Fibroblast of lung (primary cell): ENCODE data around the gene SYCE3. TPM values are rescaled to one million over a fixed set of nuclear protein-coding genes. Genes with fewer than 3 reads are reported as not detected.

Experiments used
- DNase-seq, 2 donors: peaks; one replicate each; pipeline versions ENCODE4 v3.0.0 to v3.0.0-alpha.2; 2010; ENCODE audit warnings: low read depth in 2 of 2
- H2AFZ ChIP-seq: 2 replicates; pipeline ENCODE4 v1.5.1; 2012; ENCODE audit warnings: low read length, control low read depth, inconsistent platforms
- H3K27ac ChIP-seq: 2 replicates; pipeline ENCODE4 v1.5.1; 2011; ENCODE audit warnings: low read length, control low read depth; ENCODE audit not compliant: insufficient read depth
- H3K27me3 ChIP-seq: 2 replicates; pipeline ENCODE4 v1.5.1; 2011; ENCODE audit warnings: mild to moderate bottlenecking, low read length; ENCODE audit not compliant: control insufficient read depth, insufficient read depth
- H3K36me3 ChIP-seq: 2 replicates; pipeline ENCODE4 v1.5.1; 2011; ENCODE audit warnings: low read length; ENCODE audit not compliant: control insufficient read depth, insufficient read depth
- H3K4me1 ChIP-seq: 2 replicates; pipeline ENCODE4 v1.5.1; 2011; ENCODE audit warnings: low read length; ENCODE audit not compliant: control insufficient read depth, insufficient read depth; ENCODE audit errors: extremely low read depth
- H3K4me2 ChIP-seq: 2 replicates; pipeline ENCODE4 v1.5.1; 2011; ENCODE audit warnings: low read length, control low read depth; ENCODE audit not compliant: insufficient read depth; ENCODE audit errors: extremely low read depth
- H3K4me3 ChIP-seq, 4 experiments: fragments of 200-600 bp in 1 of 4; sonication (generic) in 1 of 4; replicated peaks in 1 of 4; 2 replicates each; pipeline ENCODE4 v1.5.1; 2011 to 2016; ENCODE audit warnings: low read length in 4 of 4, low read depth in 3 of 4, mild to moderate bottlenecking in 3 of 4, control low read depth in 2 of 4, inconsistent platforms in 1 of 4, mixed read lengths in 1 of 4; ENCODE audit not compliant: insufficient read depth in 1 of 4; ENCODE audit errors: control extremely low read depth in 1 of 4
- H3K79me2 ChIP-seq: 2 replicates; pipeline ENCODE4 v1.5.1; 2012; ENCODE audit warnings: mild to moderate bottlenecking, low read length, inconsistent platforms; ENCODE audit not compliant: control insufficient read depth, insufficient read depth
- H3K9ac ChIP-seq: 2 replicates; pipeline ENCODE4 v1.5.1; 2011; ENCODE audit warnings: mild to moderate bottlenecking, low read length, control low read depth; ENCODE audit not compliant: insufficient read depth
- H3K9me3 ChIP-seq: 2 replicates; pipeline ENCODE4 v1.5.1; 2012; ENCODE audit warnings: low read depth, low read length; ENCODE audit not compliant: control insufficient read depth, insufficient read depth
- H4K20me1 ChIP-seq: 2 replicates; pipeline ENCODE4 v1.5.1; 2011; ENCODE audit warnings: low read length; ENCODE audit not compliant: control insufficient read depth, insufficient read depth; ENCODE audit errors: extremely low read depth
- CTCF ChIP-seq, 2 donors: IDR thresholded peaks in 1 of 2; conservative IDR thresholded peaks in 1 of 2; 1 replicate in 1 of 2; 2 replicates in 1 of 2; pipeline ENCODE4 v1.5.1; 2011 to 2012; ENCODE audit warnings: low read length in 2 of 2, control low read depth in 1 of 2, inconsistent platforms in 1 of 2, low read depth in 1 of 2, mild to moderate bottlenecking in 1 of 2
- EZH2 ChIP-seq: IDR thresholded peaks from 2 replicates; pipeline ENCODE4 v1.5.1; 2012; ENCODE audit warnings: low read length, control low read depth, mild to moderate bottlenecking; ENCODE audit errors: missing control alignments
- polyA plus RNA-seq, 2 donors: library from polyadenylated mRNA; depleted of rRNA in 1 of 2; stranded (reverse) in 1 of 2; unstranded in 1 of 2; fragments of >200 nt; gene quantifications; 2 replicates each; pipeline ENCODE4 v1.2.1, GENCODE V29; 2011 to 2012; ENCODE audit warnings: missing spikeins in 1 of 2
- total RNA-seq: library from RNA; depleted of rRNA; stranded (reverse); fragments of >200 nt; gene quantifications from 2 replicates; pipeline ENCODE4 v1.2.1, GENCODE V29; 2014

The SYCE3 gene
- total and polyA plus RNA-seq, 2 donors (not counting 1 experiment from before 2014, with no cell fraction given), result 0.33 TPM; not detected in 1

DNA sequence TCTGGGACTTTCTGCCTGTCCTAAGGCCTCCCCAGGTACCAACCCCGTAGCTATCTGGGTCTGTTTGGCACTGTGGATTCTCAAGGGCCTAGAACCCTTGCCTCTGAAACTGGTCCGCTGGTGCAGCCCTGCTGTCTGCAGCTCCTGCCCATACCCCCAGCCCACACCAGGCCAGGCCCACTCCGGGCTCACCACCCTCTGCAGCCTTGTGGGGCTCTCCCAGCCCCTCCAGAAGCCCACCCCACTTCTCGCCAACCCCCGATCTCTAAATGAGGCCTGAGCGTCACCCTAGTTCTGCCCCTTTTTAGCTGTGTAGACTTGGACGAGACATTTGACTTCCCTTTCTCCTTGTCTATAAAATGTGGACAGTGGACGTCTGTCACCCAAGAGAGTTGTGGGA, 12.3 kb downstream of the SYCE3 start:
- Histone ChIP-seq H3K4me2 (no peak overlapping the region), H3K4me1 (no peaks in the 10 kb centered on the region), H3K27ac (no peak overlapping the region), H3K9ac (no peak overlapping the region), H3K36me3 (no peaks in the 10 kb centered on the region), H3K27me3 (peaks cover 27% of the 10 kb centered on the region), H3K4me3 (no peak overlapping the region), H3K79me2 (no peaks in the 10 kb centered on the region), H3K9me3 (no peaks in the 10 kb centered on the region), H4K20me1 (no peaks in the 10 kb centered on the region), H2AFZ (no peak overlapping the region)
- no peak for DNase-seq
- TF ChIP-seq CTCF (conservative IDR thresholded peaks at IDR 0.05 in 1 of 2, IDR thresholded peaks at IDR 0.05 in 1 of 2; ENCODE audit: low read depth in 1 of 2, low read length in 2 of 2), result no peak
- no peak for TF ChIP-seq EZH2

GRCh38 chr22:50548921-50549790, 13.6 kb downstream of the SYCE3 start:
- Histone ChIP-seq H3K4me2 (no peak overlapping the region), H3K27ac (no peak overlapping the region), H3K36me3 (no peaks in the 10 kb centered on the region), H2AFZ (no peak overlapping the region), H3K4me3 (peak overlapping the region in 1 of 4 experiments; percentile 4), H3K9ac (no peak overlapping the region), H4K20me1 (no peaks in the 10 kb centered on the region), H3K4me1 (peaks cover 2% of the 10 kb centered on the region), H3K79me2 (no peaks in the 10 kb centered on the region), H3K9me3 (no peaks in the 10 kb centered on the region), H3K27me3 (peaks cover 33% of the 10 kb centered on the region)
- TF ChIP-seq EZH2 (no peak), CTCF (conservative IDR thresholded peaks at IDR 0.05 in 1 of 2, IDR thresholded peaks at IDR 0.05 in 1 of 2; ENCODE audit: low read depth in 1 of 2, low read length in 2 of 2) (no peak)
- DNase-seq, result no peak

DNA sequence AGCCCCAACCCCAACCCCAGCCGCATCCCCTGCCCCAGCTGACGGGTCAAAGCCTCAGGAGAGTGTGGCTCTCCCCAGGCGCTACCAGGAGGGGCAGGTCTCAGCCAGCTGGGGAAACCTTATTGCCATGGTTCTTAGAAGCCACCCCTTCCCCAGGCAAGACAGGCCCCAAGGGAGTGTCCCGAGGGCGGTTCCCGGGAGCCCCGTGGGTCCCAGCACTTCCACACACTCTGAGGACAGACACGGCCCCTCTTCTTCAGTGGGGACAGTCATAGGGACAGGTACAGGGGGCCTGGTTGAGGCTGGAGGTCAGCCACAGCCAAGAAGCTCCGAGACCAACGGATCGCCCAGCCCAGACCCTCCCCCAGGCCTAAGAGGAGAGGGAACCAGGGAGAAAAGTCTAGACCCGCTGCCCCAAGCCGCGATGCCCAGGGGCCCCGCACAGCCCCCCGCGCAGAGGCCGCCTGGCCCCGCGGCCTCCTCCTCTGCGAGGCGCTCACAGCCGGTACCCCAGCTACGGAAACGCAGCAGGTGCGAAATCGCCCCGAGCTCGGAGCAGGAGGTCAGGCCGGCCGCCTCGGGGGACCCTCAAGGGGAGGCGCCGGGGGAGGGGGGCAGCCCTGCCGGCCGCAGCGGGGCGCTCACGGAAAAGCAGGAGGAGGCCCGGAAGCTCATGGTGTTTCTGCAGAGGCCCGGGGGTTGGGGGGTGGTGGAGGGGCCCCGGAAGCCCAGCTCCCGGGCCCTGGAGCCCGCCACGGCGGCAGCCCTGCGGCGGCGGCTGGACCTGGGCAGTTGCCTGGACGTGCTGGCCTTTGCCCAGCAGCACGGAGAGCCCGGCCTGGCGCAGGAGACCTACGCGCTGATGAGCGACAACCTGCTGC, 14.4 kb downstream of the SYCE3 start:
- Histone ChIP-seq H2AFZ (no peak overlapping the region), H3K36me3 (no peaks in the 10 kb centered on the region), H3K27me3 (peaks cover 33% of the 10 kb centered on the region), H3K79me2 (no peaks in the 10 kb centered on the region), H3K4me1 (peaks cover 2% of the 10 kb centered on the region), H3K4me2 (no peak overlapping the region), H3K9ac (no peak overlapping the region), H3K27ac (no peak overlapping the region), H3K9me3 (no peaks in the 10 kb centered on the region), H3K4me3 (peak overlapping the region in 1 of 4 experiments; percentile 4), H4K20me1 (no peaks in the 10 kb centered on the region)
- TF ChIP-seq EZH2 (peak; percentile 77), CTCF (conservative IDR thresholded peaks at IDR 0.05 in 1 of 2, IDR thresholded peaks at IDR 0.05 in 1 of 2; ENCODE audit: low read depth in 1 of 2, low read length in 2 of 2) (no peak)
- no peak for DNase-seq
